NCI-H345 treated with DMSO at 0.1 percent for 48 hours (cell line): ENCODE data around the gene ZNF426.

ENCODE experiments used
- DNase-seq: peaks from one replicate; lab custom pipeline; 2025; ENCODE audit not compliant: unreplicated experiment; lab: John Stamatoyannopoulos, UW

Gene ZNF426

DNA sequence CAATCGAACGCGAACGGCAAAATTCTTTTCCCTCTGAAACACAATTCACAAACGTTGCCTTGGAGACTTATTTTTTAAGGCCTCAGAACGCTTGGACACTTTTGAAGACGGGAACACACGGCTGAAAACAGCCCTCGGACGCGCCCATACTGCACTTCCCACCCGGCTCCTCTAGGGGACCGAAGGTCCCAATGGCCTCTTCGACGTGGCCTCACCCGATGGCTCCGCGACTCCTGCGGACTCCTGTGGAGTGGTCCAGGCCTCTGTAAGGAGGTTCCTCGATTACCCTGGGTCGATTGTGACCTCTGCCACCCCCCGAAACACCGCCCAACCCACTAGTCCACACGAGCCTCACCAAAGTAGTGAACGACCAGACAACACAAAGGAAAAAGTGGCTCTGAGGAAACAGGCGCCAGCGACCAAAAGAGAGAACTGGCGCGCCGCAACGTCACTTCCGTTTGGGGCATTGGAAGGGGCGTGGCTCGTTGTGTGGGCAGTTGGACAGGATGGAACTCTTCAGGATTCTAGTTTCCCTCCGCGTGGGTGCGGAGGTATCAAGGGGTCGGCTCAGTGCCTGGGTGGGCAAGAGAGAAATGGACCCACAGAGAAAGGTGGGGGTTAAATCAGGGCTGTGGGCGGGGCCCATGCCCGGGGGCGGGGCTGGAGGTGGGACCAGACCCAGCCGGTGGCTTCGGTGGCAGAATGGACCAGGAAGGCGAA lies 40.1 kb downstream of the ZNF426 start, which contains the start of gene ZNF560:
Gene ZNF560, minus strand, starts transcription at position 434 of the 720 bp plus-strand sequence. CDS start 23,303 bp downstream, outside the sequence.
- no peak for DNase-seq

GRCh38 chr19:9494096-9494495 lies 44.3 kb downstream of the ZNF426 start:
- DNase-seq: no peak

DNA sequence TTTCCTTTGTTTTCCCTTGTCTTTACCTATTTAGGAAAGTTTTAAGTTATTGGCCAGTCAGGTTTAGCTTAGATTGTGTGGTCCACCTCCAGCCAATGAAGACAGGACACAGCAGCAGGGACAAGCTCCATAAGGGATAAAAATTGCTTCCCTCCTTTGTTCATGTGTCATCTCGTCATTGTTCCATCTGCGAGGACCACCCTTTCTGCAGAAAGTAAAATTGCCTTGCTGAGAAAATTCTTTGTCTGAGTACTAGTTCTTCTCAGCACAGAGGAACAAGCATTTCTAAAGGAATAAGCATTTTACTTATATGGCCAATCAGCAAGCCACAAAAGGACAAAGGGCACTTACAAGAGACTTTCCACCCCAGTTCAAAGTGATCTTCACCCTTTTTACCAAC lies 51.4 kb downstream of the ZNF426 start:
- DNase-seq: no peak

DNA sequence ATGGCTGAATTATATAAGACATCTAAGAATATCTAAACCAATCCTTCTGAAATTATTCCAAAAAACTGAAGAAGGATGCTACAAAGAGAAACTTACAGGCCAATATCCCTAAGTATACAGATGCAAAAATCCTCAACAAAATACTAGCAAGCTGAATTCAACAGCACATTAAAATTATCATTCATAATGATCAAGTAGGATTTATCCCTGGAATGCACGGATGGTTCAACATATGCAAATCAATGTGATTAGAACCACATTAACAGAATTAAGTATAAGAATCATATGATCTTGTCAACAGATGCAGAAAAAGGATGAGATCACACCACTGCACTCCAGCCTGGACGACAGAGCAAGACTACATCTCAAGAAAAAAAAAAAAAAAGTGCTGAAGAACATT lies 53.3 kb downstream of the ZNF426 start:
- DNase-seq: no peak

GRCh38 chr19:9474975-9475374 lies 63.5 kb downstream of the ZNF426 start:
- no peak for DNase-seq
